ENCODE results near the gene C12orf60. TPM values are rescaled to one million over a fixed set of nuclear protein-coding genes. Genes with fewer than 3 reads are reported as not detected.

The C12orf60 gene
- total RNA-seq, 1 donor from 2014 or later, result 1.3 TPM

- H3K9me3 Mint-ChIP-seq, result no peaks in the 10 kb centered on the region
- H3K4me3 Mint-ChIP-seq, result no peak overlapping the region
- no peak for TF ChIP-seq CTCF (IDR thresholded peaks at IDR 0.05; ENCODE audit: unreplicated experiment)
- H3K4me1 Mint-ChIP-seq, result peaks cover 18% of the 10 kb centered on the region
- H3K27me3 Mint-ChIP-seq (ENCODE audit: low read depth), result no peaks in the 10 kb centered on the region
- H3K36me3 Mint-ChIP-seq, result peaks cover 8% of the 10 kb centered on the region
- H3K27ac Mint-ChIP-seq, result no peak overlapping the region
- no peak for DNase-seq (ENCODE audit: low spot score in 2 of 2, unreplicated experiment in 2 of 2)
These were observed 804 bp upstream of the C12orf60 start for GRCh38 chr12:14802721-14803010.

GRCh38 chr12:14803830-14804160 lies 325 bp downstream of the C12orf60 start:
- Mint-ChIP-seq H3K27ac (no peak overlapping the region), H3K4me1 (peaks cover 18% of the 10 kb centered on the region), H3K4me3 (no peak overlapping the region), H3K36me3 (peaks cover 7% of the 10 kb centered on the region), H3K27me3 (ENCODE audit: low read depth) (no peaks in the 10 kb centered on the region), H3K9me3 (no peaks in the 10 kb centered on the region)
- no peak for DNase-seq (ENCODE audit: low spot score in 2 of 2, unreplicated experiment in 2 of 2)
- no peak for TF ChIP-seq CTCF (IDR thresholded peaks at IDR 0.05; ENCODE audit: unreplicated experiment)

GRCh38 chr12:14810167-14810952 lies 6.9 kb downstream of the C12orf60 start:
- Mint-ChIP-seq H3K36me3 (no peaks in the 10 kb centered on the region), H3K27me3 (ENCODE audit: low read depth) (no peaks in the 10 kb centered on the region), H3K4me3 (no peak overlapping the region), H3K4me1 (peaks cover 14% of the 10 kb centered on the region), H3K27ac (no peak overlapping the region), H3K9me3 (no peaks in the 10 kb centered on the region)
- no peak for TF ChIP-seq CTCF (IDR thresholded peaks at IDR 0.05; ENCODE audit: unreplicated experiment)
- no peak for DNase-seq (ENCODE audit: low spot score in 2 of 2, unreplicated experiment in 2 of 2)

- DNase-seq (ENCODE audit: low spot score in 2 of 2, unreplicated experiment in 2 of 2), result no peak
- H3K36me3 Mint-ChIP-seq, result no peaks in the 10 kb centered on the region
These were observed 7.5 kb downstream of the C12orf60 start for GRCh38 chr12:14810953-14811483.

GRCh38 chr12:14811486-14811885 lies 8.0 kb downstream of the C12orf60 start:
- Mint-ChIP-seq H3K27me3 (ENCODE audit: low read depth) (no peaks in the 10 kb centered on the region), H3K4me3 (no peak overlapping the region), H3K27ac (no peak overlapping the region), H3K36me3 (no peaks in the 10 kb centered on the region), H3K4me1 (peaks cover 11% of the 10 kb centered on the region), H3K9me3 (no peaks in the 10 kb centered on the region)
- no peak for TF ChIP-seq CTCF (IDR thresholded peaks at IDR 0.05; ENCODE audit: unreplicated experiment)
- no peak for DNase-seq (ENCODE audit: low spot score in 2 of 2, unreplicated experiment in 2 of 2)

More at GRCh38 chr12:14810953-14811483, 7.5 kb downstream of the C12orf60 start:
- Mint-ChIP-seq H3K27ac (no peak overlapping the region), H3K9me3 (no peaks in the 10 kb centered on the region), H3K4me1 (peaks cover 11% of the 10 kb centered on the region), H3K4me3 (no peak overlapping the region), H3K27me3 (ENCODE audit: low read depth) (no peaks in the 10 kb centered on the region)
- TF ChIP-seq CTCF (IDR thresholded peaks at IDR 0.05; ENCODE audit: unreplicated experiment), result no peak
